ENCODE data around the gene CEACAM19. TPM values are rescaled to one million over a fixed set of nuclear protein-coding genes. Genes with fewer than 3 reads are reported as not detected.

The CEACAM19 gene
- total and polyA plus RNA-seq, 10 of the 15 experiments (the other 5 are each of a cell fraction or from before 2014, with no cell fraction given) = 0.13 to 0.31 (median 0.17) TPM; not detected in 4

DNA sequence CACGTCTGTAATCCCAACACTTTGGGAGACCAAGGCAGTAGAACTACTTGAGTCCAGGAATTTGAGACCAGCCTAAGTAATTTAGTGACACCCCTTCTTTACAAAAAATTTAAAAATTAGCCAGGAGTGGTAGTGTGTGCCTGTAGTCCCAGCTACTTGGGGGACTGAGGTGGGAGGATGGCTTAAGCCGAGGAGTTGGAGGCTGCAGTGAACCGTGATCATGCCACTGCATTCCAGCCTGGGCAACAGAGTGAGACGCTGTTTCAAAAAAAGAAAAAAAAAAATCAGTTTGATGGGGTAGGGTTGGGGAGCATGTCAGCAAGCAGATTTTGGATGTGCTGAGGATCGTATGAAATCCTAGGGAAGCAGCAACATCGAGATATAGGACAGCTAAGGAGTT, 4.2 kb downstream of the CEACAM19 start:
- ATAC-seq (no peak), DNase-seq (ENCODE audit: low read depth, low spot score) (no peak), FAIRE-seq (no peak)
- no peak overlapping the region for H3K4me3 ChIP-seq
- in situ Hi-C loops (cut with MboI) = no loop called here
- H3K27me3 ChIP-seq (replicated peaks in 1 of 2; ENCODE audit: control insufficient read depth in 2 of 2, insufficient read depth in 2 of 2, low read length in 1 of 2) = no peaks in the 10 kb centered on the region
- no peak overlapping the region for H2AFZ ChIP-seq (ENCODE audit: control insufficient read depth, low read depth, low read length)
- H3K9ac ChIP-seq (ENCODE audit: control insufficient read depth, insufficient read depth, low read length) = no peak overlapping the region
- H3K27ac ChIP-seq (ENCODE audit: control insufficient read depth, insufficient read depth) = no peak overlapping the region
- no peak overlapping the region for H3K4me2 ChIP-seq (ENCODE audit: control insufficient read depth, insufficient read depth)
- SMC1A ChIA-PET (ENCODE audit: uncharacterized antibody, unreplicated experiment) = no interaction called here
- POLR2A ChIA-PET = no interaction called here
- H3K9me3 ChIP-seq (replicated peaks; ENCODE audit: control insufficient read depth, insufficient read depth, low read length) = peaks cover 2% of the 10 kb centered on the region; the same call in 2 of the 3 replicates
- CTCF ChIA-PET = interaction anchor here (1.2 to 1.6 kb wide), 3 partner anchors 19 to 99 kb away, joined by 3 to 4 read pairs (median 3); no protein-coding TSS in a partner anchor
- WGBS (ENCODE audit: insufficient coverage, insufficient replicate concordance, low lambda C conversion rate, missing lambda C conversion rate) = 26% methylated on average over 6 of the region's 6 CpGs
- no peaks in the 10 kb centered on the region for H3K4me1 ChIP-seq (ENCODE audit: control insufficient read depth, insufficient read depth, low read length)
- RAD21 ChIA-PET (ENCODE audit: unreplicated experiment) = no interaction called here
- intact Hi-C loops (cut with micrococcal nuclease; ENCODE audit: unreplicated experiment) = no loop called here
- H4K20me1 ChIP-seq (ENCODE audit: control insufficient read depth, insufficient read depth) = no peaks in the 10 kb centered on the region
- no TSS peak for BruUV-seq (replicated peaks)
- H3K79me2 ChIP-seq (ENCODE audit: control insufficient read depth, insufficient read depth, low read length) = no peaks in the 10 kb centered on the region
- no peak for TF ChIP-seq BHLHE40 (IDR thresholded peaks at IDR 0.05; ENCODE audit: borderline replicate concordance in 1 of 2, low read depth in 2 of 2, low read length in 1 of 2)
- TF ChIP-seq RELA (IDR thresholded peaks at IDR 0.05; ENCODE audit: borderline replicate concordance, partially characterized antibody) = no peak
- no peak for TF ChIP-seq ASH2L (IDR thresholded peaks at IDR 0.05; ENCODE audit: borderline replicate concordance, low read depth)
- no peak for TF ChIP-seq ZZZ3 (IDR thresholded peaks at IDR 0.05; ENCODE audit: control insufficient read depth, insufficient read length, low read depth)
- TF ChIP-seq, protein P1, sequence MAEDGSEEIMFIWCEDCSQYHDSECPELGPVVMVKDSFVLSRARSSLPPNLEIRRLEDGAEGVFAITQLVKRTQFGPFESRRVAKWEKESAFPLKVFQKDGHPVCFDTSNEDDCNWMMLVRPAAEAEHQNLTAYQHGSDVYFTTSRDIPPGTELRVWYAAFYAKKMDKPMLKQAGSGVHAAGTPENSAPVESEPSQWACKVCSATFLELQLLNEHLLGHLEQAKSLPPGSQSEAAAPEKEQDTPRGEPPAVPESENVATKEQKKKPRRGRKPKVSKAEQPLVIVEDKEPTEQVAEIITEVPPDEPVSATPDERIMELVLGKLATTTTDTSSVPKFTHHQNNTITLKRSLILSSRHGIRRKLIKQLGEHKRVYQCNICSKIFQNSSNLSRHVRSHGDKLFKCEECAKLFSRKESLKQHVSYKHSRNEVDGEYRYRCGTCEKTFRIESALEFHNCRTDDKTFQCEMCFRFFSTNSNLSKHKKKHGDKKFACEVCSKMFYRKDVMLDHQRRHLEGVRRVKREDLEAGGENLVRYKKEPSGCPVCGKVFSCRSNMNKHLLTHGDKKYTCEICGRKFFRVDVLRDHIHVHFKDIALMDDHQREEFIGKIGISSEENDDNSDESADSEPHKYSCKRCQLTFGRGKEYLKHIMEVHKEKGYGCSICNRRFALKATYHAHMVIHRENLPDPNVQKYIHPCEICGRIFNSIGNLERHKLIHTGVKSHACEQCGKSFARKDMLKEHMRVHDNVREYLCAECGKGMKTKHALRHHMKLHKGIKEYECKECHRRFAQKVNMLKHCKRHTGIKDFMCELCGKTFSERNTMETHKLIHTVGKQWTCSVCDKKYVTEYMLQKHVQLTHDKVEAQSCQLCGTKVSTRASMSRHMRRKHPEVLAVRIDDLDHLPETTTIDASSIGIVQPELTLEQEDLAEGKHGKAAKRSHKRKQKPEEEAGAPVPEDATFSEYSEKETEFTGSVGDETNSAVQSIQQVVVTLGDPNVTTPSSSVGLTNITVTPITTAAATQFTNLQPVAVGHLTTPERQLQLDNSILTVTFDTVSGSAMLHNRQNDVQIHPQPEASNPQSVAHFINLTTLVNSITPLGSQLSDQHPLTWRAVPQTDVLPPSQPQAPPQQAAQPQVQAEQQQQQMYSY (CRISPR knock-in tag; IDR thresholded peaks at IDR 0.05) = no peak
- no peak for TF ChIP-seq MYB (IDR thresholded peaks at IDR 0.05; ENCODE audit: borderline replicate concordance, low read depth, low read length)
- TF ChIP-seq HCFC1 (IDR thresholded peaks at IDR 0.05; ENCODE audit: low read length) = no peak
- no peaks in the 10 kb centered on the region for H3K36me3 ChIP-seq (ENCODE audit: control insufficient read depth in 2 of 2, insufficient read depth in 2 of 2, low read length in 1 of 2)
